AG09309 (cell line): ENCODE data around the gene MAGI1.

Experiments used
- DNase-seq: peaks from one replicate; pipeline ENCODE4 v3.0.0-alpha.2; 2010; ENCODE audit warnings: low read depth
- H3K4me3 ChIP-seq: 2 replicates; pipeline ENCODE4 v1.5.1; 2011; ENCODE audit warnings: mild to moderate bottlenecking, low read depth, low read length, moderate library complexity; ENCODE audit not compliant: control insufficient read depth
- CTCF ChIP-seq: IDR thresholded peaks from 2 replicates; pipeline ENCODE4 v1.5.1; 2011; ENCODE audit warnings: mild to moderate bottlenecking, low read depth, low read length, inconsistent platforms; ENCODE audit not compliant: insufficient read depth, control insufficient read depth; ENCODE audit errors: missing control alignments

MAGI1 gene

GRCh38 chr3:65658401-65658800 is 380.3 kb downstream of the MAGI1 start:
- no peak overlapping the region for H3K4me3 ChIP-seq
- DNase-seq: no peak
- TF ChIP-seq CTCF: no peak

- no peak for DNase-seq
- H3K4me3 ChIP-seq: no peak overlapping the region
- TF ChIP-seq CTCF: no peak
Measured at GRCh38 chr3:65655061-65655460, 383.7 kb downstream of the MAGI1 start.

- no peak for TF ChIP-seq CTCF
- DNase-seq: no peak
- no peak overlapping the region for H3K4me3 ChIP-seq
Measured at GRCh38 chr3:65653731-65654130, 385.0 kb downstream of the MAGI1 start.

GRCh38 chr3:65650247-65650646 is 388.5 kb downstream of the MAGI1 start:
- no peak overlapping the region for H3K4me3 ChIP-seq
- TF ChIP-seq CTCF: no peak
- no peak for DNase-seq

GRCh38 chr3:65647369-65647768 is 391.3 kb downstream of the MAGI1 start:
- no peak for TF ChIP-seq CTCF
- no peak for DNase-seq

GRCh38 chr3:65642883-65643282 is 395.8 kb downstream of the MAGI1 start:
- DNase-seq: no peak
- no peak for TF ChIP-seq CTCF

More at GRCh38 chr3:65647369-65647768, 391.3 kb downstream of the MAGI1 start:
- no peak overlapping the region for H3K4me3 ChIP-seq

GRCh38 chr3:65641777-65642176 is 396.9 kb downstream of the MAGI1 start:
- H3K4me3 ChIP-seq: no peak overlapping the region
- DNase-seq: no peak
- TF ChIP-seq CTCF: no peak

More at GRCh38 chr3:65642883-65643282, 395.8 kb downstream of the MAGI1 start:
- no peak overlapping the region for H3K4me3 ChIP-seq
